ENCODE data around the gene MCTP2. TPM values are rescaled to one million over a fixed set of nuclear protein-coding genes. Genes with fewer than 3 reads are reported as not detected.
"Not testable (repeated sequence)": the region's sequence is repeated elsewhere in the genome, so short reads cannot be mapped to it uniquely, and the experiment has no call there.

The MCTP2 gene
- total RNA-seq, 1 donor from 2014 or later = 11.9 TPM

DNA sequence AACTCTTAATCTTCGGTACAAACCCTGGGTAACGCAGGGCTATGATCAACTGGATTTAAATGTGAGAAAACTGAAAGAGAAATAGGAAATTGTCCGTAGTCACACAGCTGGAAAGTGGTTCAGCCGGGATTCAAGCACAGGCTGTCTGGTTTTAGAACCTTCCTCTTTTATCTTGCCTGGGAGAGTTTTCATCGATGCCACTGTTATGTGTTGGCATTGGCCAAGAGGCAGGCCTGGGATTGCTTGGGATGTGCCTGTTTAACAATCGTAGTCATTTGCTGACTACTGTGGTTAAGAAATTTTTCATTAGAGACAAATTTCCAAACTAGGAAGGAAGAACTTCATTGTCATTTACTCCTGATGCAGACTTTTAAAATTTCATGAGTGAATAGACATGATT is 4.3 kb downstream of the MCTP2 start:
- no peak for DNase-seq

DNA sequence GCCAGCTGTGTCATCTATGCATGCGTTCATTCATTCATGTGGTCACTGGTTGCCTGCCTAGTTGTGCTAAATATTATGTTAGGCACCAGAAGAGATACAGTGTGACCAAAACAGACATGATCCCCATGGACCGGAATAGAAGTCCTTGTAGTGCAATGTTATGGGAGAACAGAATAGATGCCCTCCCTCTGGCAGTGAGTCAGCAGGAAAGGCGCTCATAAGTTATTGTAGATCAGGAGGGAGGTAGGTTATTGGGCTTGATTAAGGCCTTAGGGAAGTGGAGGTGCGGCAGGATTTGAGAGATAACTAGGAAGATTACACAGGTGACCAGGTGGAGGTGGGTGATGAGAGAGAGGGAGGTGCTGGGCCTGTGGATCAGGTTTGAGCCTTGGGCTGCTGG is 5.2 kb downstream of the MCTP2 start:
- no peak for DNase-seq

DNA sequence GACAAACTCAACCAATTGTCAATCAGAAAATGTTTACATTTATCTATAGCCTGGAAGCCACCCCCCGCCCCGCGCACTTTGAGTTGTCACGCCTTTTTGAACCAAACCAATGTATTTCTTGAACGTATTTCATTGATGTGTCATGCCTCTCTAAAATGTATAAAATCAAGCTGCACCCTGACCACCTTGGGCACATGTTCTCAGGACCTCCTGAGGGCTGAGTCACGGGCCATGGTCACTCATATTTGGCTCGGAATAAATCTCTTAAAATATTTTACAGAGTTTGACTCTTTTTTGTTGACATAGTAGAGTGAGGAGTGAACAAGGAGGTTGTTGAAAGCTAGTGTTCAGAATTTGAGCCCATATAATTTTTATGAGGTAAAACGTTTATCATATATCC is 6.5 kb downstream of the MCTP2 start:
- no peak for DNase-seq

DNA sequence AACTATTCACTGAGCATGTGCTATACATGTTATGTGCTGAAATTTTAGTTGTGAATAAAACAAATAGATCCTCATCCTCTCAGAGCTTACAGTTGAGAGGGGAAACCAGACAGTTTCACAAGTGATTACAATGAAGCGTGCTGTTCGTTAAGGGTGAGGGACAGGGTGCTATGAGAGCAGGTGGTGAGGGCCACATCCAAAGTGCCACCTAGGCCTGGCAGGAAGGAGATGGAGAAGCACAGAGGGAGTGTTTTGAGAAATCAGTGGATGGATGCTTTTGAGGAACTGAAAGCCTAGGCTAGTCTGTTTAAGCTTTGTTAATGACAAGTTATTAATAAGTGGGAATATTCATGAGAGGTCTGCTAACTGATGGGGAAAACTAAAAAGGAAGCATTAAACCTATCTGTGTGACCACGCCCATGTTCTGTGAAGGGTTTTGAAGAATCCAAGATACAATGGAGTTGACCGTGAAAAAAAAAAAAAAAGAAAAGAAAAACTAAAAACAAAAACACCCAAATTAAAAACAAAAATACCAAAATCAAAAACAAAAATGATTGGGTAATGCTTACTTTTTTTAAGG is 7.3 kb downstream of the MCTP2 start:
- DNase-seq = no peak

DNA sequence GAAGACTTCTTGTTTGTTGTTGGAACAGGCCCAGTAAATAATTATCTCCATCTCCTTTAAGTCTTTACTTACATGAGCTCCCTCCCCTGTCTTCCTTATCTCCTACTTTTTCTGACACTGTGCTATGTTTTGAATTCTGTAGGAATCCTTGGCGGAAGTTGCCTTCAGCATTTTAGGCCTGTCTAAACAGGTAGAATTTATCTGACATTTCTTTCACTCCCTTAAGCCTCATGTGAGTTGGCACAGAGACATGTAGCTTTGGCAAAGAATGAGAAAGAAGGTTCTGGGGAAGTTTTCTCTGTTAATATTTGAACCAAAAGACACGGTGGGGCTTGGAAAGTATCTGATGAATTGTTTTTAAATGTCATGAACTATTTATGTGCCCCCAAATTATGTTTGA is 8.1 kb downstream of the MCTP2 start:
- no peak for DNase-seq

DNA sequence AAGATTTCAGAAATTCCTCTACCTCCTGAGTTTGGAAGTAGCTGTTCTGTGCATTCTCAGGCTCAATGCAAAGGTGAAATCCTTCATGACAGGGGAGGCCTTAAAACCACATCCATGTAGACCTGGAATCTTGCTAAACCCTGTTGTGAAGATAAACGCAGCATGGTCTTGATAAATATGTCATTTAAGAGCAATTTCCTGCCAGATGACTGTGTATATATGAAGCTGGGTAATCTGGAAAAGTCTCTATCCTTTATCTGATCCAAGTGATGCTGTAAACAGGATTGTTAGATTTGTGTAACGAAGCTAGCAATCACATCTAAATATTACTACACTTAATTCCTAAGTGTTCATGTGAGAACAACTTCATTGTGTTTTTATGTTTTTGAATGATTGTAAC is 9.1 kb downstream of the MCTP2 start:
- DNase-seq = no peak

DNA sequence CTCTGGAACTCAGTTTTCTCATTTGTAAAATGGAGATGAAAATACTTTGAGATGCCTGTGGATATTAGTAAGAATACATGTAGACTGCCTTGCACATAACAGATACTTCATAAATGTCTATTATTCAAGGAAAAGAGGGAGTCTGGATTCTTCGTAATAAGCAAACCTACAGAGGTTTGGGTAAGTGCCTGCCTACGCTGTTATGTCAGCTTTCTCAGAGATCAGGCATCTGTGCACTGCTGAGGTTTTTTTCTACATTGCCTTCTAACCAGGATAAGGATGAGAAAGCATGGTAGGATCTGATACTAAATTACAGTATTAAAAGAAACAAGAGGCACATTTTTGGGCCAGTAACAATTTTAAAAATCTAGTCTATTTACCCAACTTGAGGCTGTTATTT is 10.9 kb downstream of the MCTP2 start:
- DNase-seq = no peak

DNA sequence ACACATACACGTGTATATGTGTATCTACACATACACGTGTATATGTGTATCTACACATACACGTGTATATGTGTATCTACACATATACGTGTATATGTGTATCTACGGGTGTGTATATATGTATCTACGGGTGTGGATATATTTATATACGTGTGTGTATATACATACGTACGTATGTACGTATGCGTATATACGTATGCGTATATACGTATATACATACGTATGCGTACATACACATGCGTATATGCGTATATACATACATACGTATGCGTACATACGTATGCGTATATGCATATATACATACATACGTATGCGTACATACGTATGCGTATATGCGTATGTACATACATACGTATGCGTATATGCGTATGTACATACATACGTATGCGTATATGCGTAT is 11.6 kb downstream of the MCTP2 start:
- not testable (repeated sequence) for DNase-seq

DNA sequence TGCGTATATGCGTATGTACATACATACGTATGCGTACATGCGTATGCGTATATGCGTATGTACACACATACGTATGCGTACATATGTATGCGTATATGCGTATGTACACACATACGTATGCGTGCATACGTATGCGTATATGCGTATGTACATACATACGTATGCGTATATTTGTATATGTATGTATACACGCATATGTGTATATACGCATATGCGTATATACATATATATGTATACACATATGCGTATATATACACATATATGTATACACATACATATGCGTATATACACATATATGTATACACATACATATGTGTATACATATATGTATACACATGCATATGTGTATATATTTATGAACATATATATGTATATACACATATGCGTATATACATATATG is 12.1 kb downstream of the MCTP2 start:
- no peak for DNase-seq

DNA sequence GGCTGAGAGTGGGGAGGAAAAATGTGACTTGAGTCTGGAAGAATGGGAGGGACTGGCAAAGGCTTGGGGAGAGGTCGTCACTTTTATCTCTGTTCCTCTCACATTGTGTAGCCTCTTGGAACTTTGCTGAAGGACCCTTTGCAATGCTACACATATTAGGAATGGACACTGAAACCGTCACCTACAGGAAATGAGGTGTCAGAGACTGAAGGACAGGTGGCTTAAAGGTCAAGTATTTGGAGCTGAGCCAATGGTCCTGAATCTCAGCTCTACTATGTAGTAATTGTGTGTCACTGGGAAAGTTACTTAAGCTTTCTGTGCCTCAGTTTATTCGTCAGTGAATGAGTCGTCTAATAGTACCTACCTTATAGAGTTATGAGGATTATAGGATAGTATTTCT is 14.7 kb downstream of the MCTP2 start:
- DNase-seq = no peak

DNA sequence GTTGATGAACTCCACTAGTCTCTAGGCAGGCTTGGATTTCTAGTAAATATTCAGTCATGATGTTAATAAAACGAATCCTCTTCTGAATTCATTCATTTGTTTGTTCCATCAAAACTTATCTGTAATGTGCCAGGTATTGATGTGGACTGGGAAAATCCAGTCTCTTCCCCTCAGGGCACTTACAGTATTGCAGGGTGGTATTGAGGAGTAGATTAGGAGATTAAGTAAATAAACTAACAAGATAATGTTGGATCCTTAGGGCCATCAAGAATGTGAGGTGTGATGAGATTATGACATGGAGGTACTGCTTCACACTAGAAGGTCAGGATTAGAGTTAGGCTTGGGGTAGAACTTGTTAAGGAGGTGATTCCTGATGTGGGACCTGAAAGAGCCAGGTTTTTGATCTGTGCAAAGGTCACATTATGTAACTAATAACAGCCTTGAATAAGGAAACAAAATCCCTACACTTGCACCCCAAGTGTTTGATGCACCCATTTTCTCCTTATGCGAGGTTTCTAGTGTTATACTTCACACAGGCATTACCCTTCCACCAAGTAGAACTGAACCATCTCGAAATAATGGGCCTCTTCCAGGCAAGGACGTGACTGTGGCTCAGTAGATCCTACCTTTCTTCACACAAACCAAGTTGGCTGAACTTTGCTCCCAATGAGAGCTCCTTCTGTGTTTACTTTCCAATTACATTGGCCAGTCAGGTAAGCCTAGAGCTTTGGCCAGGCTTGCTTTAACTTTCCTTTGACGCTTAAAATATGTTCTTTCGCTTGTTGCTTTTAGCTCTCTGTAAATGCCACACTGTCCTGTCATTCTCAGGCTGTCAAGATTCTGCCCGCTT is 16.7 kb downstream of the MCTP2 start:
- no peak for DNase-seq

DNA sequence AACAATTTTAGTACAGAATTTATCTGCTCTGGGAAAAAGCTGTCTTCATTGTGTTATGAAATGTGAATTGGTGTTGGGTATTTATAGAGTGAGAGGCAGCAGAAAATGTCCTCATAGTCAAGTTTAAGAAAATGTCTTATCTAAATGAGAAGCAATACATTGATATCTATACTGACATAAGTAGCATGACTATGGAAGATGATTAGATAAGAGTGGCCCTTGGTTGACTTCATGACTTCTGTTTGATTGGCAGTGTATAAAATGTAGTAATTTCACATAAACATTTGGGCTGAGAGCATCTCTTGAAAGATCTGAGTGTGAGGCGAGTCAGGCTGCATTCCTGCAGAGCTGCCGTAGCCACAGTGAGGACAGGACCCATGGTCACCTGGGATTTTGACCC is 19.4 kb downstream of the MCTP2 start:
- DNase-seq = no peak

DNA sequence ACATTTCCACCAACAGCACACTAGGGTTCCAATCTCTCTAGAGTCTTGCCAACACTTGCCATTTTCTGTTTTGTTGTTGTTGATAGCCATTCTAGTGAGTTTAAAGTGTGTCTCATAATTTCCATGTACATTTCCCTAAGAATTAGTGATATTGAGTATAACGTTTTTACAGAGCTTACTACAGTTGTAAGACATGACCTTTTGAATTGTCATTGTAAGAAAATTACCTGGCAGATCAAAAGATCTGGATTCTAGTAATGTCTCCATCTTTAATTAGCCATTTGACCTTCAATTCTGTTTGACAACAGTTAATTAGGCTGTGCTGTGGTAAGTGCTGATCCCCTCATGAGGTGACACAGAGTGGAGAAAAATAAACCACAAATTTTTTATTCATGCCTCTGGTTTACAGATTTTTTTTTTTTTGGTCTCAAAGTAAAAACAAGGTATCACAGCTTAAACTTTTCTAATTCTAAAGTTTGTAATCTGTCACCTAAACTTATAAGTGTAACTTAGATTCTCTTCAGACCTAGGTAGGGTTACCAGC is 20.9 kb downstream of the MCTP2 start:
- DNase-seq = no peak

DNA sequence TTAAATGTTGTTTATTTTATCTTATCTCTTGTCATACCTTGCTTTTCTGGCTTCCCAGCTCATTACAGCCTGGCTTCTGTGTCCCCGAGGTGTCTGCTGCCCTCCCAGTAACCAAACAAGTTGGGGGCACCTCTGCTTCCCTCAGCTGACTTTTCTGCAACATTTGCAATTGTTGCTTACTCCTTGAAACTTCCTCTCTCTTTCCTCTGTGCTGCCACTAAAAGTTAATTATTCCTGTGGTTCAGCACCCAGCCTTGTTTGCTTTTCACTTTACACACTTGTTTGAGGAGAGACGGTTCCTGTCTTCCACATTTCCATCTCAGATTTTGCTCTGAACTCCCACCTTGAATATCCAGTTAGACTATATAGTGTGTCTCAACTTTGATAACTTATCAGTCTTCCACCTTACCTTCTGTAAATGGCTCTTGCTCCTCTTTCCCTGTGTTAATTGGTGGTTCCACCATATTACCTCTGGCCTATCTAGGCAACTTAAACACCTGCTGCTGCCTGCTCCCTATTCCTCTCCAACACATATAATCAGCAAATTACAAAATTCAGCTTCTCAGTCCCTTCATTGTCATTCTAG is 21.6 kb downstream of the MCTP2 start:
- no peak for DNase-seq

DNA sequence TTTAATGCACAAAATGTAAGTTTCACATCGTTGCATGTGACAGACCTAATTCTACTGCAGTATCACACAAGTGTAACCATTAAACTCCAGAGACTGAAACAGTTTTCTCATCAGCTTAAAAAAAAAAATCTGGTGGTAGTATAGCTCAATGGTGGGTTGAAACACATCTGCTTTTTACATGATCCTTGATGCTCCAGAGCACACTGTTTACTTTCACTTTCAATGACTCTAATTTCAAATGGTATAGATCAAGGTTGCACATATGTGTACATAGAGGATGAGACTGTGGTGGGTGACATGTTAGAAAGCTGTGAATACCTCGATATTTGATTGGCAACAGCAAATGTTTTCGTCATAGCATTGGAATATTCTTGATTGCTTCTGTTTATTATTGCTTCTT is 22.4 kb downstream of the MCTP2 start:
- no peak for DNase-seq

DNA sequence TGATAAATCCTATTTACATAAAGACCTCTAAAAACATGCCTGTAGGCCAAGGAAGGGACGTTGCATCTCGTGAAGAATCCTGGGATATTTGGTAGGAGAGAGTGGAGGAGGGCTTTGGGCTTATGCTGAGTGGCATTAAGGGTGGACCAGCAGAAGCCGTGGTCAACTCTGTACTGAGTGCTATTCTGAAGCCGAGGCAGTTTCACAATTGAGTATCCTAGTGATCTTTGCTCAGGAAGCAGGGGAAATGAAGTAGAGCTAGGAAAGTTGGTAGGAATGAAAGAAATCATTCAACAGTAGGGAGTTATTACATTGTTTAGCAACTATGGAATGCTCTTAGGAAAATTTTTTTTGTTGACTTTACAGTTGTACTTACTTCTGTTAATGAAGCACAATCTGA is 24.2 kb downstream of the MCTP2 start:
- no peak for DNase-seq

DNA sequence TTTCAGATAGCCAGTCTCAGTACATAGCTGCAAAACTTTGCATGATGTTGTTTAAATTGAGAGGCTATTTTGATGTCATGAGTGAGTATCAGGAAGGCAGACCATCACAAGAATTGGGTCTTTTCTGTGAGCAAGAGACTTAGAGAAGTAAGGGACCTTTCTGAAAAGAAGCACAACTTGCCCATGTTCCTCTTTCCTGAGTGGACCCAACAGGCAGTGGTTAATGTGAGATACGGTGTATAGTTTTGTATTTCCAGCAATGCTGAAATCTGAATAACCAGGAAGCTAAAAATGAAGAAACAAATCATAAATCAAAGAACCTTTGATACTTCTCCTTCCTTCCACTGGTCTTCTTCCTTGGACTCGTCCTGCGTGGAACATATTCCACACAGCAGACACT is 25.1 kb downstream of the MCTP2 start:
- no peak for DNase-seq

DNA sequence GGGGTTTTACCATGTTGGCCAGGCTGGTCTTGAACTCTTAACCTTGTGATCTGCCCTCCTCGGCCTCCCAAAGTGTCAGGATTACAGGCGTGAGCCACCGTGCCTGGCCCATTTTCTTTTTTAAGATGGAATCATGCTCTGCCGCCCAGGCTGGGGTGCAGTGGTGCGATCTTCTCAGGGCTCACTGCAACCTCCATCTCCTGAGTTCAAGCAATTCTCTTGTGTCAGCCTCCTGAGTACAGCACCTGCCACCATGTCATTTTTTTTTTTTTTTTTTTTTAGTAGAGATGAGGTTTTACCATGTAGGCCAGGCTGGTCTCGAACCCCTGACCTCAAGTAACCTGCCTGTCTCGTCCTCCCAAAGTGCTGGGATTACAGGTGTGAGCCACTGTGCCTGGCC is 26.4 kb downstream of the MCTP2 start:
- not testable (repeated sequence) for DNase-seq

DNA sequence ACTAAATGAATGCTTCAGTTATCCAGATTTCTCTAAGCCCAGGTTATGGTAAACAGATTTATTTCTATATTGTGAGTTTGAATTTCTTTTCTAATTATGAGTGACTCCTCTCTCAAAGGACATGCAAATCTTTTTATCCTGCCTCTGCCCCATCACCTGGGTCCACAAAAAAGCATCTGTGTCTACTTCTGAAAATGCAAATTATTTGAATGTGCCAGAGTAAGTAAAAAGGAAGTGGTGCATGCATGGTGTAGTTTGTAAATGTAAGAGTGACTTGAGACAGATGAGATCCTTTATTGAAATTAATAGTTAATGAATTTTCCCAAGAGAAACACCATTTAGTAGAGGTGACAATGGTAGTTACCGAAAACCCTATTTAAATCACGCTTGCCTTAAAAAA is 26.9 kb downstream of the MCTP2 start:
- no peak for DNase-seq

DNA sequence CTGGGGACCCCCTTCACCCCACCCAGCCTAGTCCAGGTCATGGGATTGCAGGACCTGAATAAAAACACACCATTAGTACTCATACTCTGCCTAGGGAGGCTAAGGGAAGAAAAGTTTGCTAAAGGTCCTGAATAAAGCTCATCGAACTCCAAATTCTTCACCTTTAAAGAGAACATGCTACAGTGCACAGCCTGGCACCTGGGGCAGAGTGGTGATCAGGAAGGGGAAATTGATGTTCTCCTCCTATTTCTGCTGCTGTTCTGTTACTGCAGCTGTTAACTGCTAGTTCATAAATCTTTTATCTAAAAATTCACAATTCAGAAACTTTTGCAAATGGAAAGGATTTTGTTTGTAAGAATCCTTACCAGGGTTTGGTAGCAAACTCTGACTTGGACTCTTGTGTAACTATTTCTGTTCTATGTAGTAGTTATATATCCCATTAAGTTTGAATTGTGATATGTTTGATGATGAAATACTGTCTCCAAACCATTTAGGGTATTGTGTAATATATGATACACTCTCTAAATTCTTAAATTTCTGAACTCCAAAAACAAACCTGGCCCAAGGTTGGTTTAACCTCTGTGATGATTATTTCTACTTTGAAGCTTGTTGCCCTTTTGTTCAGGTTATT is 27.9 kb downstream of the MCTP2 start:
- DNase-seq = no peak

DNA sequence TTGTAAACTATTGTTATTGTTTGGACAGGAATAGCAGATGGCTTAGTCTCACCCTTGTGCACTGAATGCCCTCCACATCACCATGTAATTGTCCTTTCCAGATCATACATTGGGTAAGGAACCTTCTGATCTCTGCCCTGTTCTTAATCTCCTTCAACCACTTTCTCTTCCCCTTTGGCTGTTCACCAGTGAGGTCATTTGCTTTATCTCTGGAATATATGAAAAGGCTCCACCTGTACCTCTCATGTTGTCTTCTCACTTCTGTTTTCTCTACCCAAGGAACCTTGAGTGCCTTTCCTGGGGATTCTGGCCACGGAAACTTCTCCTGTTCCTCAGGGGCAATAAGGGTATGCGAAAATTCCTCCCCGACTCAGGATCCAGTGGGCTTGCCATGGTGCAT is 28.5 kb downstream of the MCTP2 start:
- DNase-seq = no peak

DNA sequence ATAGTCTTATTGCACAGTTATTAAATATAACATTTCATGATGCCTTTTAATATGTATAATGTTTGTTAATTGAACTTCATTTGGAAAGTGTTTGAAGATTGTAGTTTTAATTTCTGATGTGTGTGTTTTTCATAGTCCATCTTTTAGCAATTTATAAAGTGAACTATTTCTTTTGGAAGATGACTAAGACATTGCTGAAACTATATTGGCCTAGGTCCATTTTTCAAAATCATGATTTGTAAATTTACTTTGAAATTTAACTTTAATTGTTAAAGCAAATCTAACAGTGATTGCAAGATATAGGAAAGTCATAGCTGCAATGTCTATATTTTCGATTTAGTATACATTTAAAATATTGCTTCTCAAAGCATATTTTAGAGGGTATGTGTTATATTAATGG is 30.8 kb downstream of the MCTP2 start:
- DNase-seq = no peak
